ENCODE measurements around the gene NETO2.
"Not testable (repeated sequence)": the region's sequence is repeated elsewhere in the genome, so short reads cannot be mapped to it uniquely, and the experiment has no call there.

Gene NETO2

GRCh38 chr16:47144559-47144877, 773 bp upstream of the NETO2 start:
- DNase-seq (ENCODE audit: insufficient read length) (no peak), FAIRE-seq (no peak)
- no peak for TF ChIP-seq POLR2A (IDR thresholded peaks at IDR 0.05; ENCODE audit: low read depth, low read length)
- TF ChIP-seq TAF1 (IDR thresholded peaks at IDR 0.05; ENCODE audit: borderline replicate concordance, low read depth, low read length) = no peak
- TF ChIP-seq POLR2AphosphoS5 (IDR thresholded peaks at IDR 0.05; ENCODE audit: low read depth, low read length) = no peak

DNA sequence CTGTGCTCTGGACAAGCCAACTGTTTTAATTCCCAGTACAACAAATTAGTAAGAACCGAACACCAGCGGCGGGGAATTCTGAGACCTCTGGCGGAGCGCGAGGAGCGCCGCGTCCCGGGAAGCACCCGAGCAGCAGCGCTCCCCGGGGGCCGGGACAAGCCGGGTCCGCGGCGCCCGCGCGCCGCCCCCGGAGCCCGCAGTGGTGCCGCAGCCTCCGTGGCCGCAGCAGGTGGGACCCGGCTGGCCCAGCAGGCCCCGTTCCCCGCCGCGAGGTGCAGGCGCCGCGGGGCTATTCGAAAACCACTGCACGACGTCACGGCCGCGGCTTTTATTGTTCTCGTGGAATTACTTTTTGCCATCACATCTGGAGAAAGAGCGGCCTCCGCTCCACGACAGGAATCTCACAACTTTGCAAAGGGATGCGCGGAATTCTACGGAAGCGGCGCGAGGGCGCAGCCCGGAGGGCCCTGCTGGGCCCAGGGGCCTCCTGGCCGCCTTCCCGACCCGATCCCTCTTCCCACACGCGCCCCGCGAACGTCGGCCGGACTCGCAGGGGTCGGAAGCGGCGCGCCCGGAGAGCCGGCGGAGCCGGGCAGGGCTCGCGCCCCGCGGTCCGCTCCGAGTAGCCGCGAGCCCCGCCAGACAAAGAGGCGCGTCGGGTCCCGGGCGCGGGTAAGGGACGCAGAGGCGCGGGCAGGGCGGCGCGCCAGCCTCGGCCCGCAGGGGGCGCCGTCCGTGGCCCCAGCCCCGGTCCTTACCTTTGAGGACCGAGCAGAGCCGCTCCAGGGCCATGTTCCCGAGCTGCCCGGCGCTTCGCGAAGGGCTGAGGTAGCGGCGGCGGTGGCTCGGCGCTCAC, 696 bp downstream of the NETO2 start:
- TF ChIP-seq TAF1 (IDR thresholded peaks at IDR 0.05; ENCODE audit: borderline replicate concordance, low read depth, low read length) (no peak), POLR2A (IDR thresholded peaks at IDR 0.05; ENCODE audit: low read depth, low read length) (no peak), POLR2AphosphoS5 (IDR thresholded peaks at IDR 0.05; ENCODE audit: low read depth, low read length) (no peak)
- DNase-seq (ENCODE audit: insufficient read length) (peak; percentile 74), FAIRE-seq (peak; percentile 51)

- TF ChIP-seq POLR2A (IDR thresholded peaks at IDR 0.05; ENCODE audit: low read depth, low read length) = no peak
- no peak for TF ChIP-seq TAF1 (IDR thresholded peaks at IDR 0.05; ENCODE audit: borderline replicate concordance, low read depth, low read length)
- no peak for TF ChIP-seq POLR2AphosphoS5 (IDR thresholded peaks at IDR 0.05; ENCODE audit: low read depth, low read length)
- DNase-seq (ENCODE audit: insufficient read length) (peak; percentile 8), FAIRE-seq (no peak)
Observed at GRCh38 chr16:47142486-47142820, 1.3 kb downstream of the NETO2 start.

DNA sequence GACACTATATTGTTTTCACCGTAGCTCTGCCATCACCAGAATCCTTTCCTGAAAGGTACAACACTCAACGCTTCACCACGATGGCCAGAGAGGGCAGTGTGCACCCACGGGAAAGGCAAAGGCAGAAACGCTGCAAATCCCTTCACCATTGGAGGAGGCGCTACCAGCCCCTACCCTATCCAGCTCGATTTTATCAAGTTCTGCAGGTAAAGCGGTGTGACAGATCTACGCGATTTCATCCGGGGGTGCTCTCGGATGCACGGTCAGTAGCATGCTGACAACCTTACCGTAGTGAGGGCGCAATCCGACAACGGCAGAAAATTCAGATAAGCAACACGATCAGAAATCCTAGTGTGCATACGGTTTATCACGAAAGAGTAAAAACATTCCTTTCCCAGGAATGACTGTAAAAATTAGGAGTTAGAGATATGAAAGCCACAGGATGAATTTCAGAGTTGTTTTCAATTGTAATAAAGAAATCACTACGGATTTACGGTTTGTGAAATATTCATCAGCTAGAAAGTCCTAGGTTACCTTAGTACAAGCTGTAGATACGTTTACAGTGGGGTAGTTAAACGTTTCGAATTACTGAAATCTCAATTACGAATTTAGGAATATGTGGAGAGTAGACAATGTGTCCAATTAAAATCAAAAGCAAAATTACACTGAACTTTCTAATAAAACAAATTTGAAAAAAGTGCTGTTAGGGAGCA, 1.8 kb downstream of the NETO2 start:
- FAIRE-seq (peak; percentile 99), DNase-seq (ENCODE audit: insufficient read length) (peak; percentile 47)
- peak; percentile 45; the same call in 1 of the 2 replicates for TF ChIP-seq POLR2A (IDR thresholded peaks at IDR 0.05; ENCODE audit: low read depth, low read length)
- no peak for TF ChIP-seq POLR2AphosphoS5 (IDR thresholded peaks at IDR 0.05; ENCODE audit: low read depth, low read length)
- TF ChIP-seq TAF1 (IDR thresholded peaks at IDR 0.05; ENCODE audit: borderline replicate concordance, low read depth, low read length) = no peak

- no peak for DNase-seq (ENCODE audit: insufficient read length)
- no peak for FAIRE-seq
- TF ChIP-seq TAF1 (IDR thresholded peaks at IDR 0.05; ENCODE audit: borderline replicate concordance, low read depth, low read length) (no peak), POLR2AphosphoS5 (IDR thresholded peaks at IDR 0.05; ENCODE audit: low read depth, low read length) (no peak), POLR2A (IDR thresholded peaks at IDR 0.05; ENCODE audit: low read depth, low read length) (no peak)
Observed at GRCh38 chr16:47140686-47141085, 3.1 kb downstream of the NETO2 start.

DNA sequence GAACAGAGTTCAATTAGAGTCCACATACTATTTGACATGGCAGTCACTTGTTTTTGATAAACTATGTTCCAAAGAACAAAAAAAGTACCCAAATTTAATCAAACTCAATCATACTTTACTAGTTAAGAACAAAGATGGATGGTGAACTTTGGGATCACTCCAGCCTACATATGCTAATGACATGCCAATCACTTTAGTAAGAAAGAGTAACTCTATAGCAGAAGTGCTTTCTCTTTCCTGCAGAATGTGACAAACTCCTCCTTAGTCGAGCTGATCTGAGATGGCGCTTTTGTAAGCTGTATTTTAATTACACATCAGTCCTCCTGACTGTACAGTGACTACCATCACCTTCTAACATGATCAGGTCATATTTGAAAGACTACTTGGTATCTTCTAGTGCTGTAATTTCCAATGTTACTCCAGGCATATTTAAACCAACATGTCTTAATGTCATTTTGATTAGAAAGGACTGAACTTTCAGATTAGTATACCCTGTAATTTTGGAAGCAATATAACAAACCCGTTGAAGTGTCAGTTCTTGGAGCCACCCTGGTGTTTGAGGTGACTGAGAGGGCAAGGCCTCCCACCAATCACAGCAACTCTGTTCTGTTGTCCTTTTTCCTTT, 4.1 kb downstream of the NETO2 start:
- DNase-seq (ENCODE audit: insufficient read length) (no peak), FAIRE-seq (no peak)
- TF ChIP-seq POLR2AphosphoS5 (IDR thresholded peaks at IDR 0.05; ENCODE audit: low read depth, low read length) (no peak), POLR2A (IDR thresholded peaks at IDR 0.05; ENCODE audit: low read depth, low read length) (no peak), TAF1 (IDR thresholded peaks at IDR 0.05; ENCODE audit: borderline replicate concordance, low read depth, low read length) (no peak)

DNA sequence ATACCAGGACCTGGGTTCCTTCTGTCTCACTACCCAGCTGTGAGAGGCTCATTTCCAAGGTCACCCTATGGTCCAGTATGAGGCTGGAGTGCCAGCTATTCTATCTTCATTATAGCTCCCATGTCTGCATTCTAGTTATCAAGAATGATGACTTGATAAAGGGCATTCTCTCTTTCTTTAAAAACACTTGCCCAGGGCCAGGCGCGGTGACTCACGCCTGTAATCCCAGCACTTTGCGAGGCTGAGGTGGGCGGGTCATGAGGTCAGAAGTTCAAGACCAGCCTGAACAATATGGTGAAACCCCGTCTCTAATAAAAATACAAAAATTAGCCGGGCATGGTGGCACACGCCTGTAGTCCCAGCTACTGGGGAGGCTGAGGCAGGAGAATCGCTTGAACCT, 5.8 kb downstream of the NETO2 start:
- DNase-seq (ENCODE audit: insufficient read length); FAIRE-seq: not testable (repeated sequence)

- DNase-seq (ENCODE audit: insufficient read length) (no peak), FAIRE-seq (no peak)
- TF ChIP-seq POLR2AphosphoS5 (IDR thresholded peaks at IDR 0.05; ENCODE audit: low read depth, low read length) = no peak
- no peak for TF ChIP-seq TAF1 (IDR thresholded peaks at IDR 0.05; ENCODE audit: borderline replicate concordance, low read depth, low read length)
- no peak for TF ChIP-seq POLR2A (IDR thresholded peaks at IDR 0.05; ENCODE audit: low read depth, low read length)
Observed at GRCh38 chr16:47136099-47136842, 7.5 kb downstream of the NETO2 start.

GRCh38 chr16:47134550-47134949, 9.2 kb downstream of the NETO2 start:
- DNase-seq (ENCODE audit: insufficient read length) (no peak), FAIRE-seq (no peak)
- no peak for TF ChIP-seq POLR2AphosphoS5 (IDR thresholded peaks at IDR 0.05; ENCODE audit: low read depth, low read length)
- no peak for TF ChIP-seq TAF1 (IDR thresholded peaks at IDR 0.05; ENCODE audit: borderline replicate concordance, low read depth, low read length)
- no peak for TF ChIP-seq POLR2A (IDR thresholded peaks at IDR 0.05; ENCODE audit: low read depth, low read length)

DNA sequence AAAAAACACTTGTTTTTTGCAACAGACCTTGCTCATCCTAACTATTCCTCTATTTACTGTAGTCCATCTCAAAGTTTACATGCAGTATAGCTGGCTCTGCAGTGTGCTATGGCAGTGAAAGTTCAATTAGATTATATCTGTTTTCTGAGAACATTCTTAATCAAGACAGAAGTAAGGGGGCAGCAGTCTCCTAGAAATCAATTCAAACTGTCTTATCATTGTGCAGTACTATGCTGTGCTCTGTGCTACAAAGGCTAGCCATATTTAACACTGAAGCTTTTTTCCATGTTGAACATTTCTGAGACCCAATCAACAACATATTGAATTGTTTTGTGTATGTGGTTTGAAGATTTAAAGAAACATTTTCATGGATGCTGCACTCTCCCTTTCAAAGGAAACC, 11.4 kb downstream of the NETO2 start:
- FAIRE-seq (peak; percentile 40), DNase-seq (ENCODE audit: insufficient read length) (no peak)
- TF ChIP-seq POLR2AphosphoS5 (IDR thresholded peaks at IDR 0.05; ENCODE audit: low read depth, low read length) (no peak), POLR2A (IDR thresholded peaks at IDR 0.05; ENCODE audit: low read depth, low read length) (no peak), TAF1 (IDR thresholded peaks at IDR 0.05; ENCODE audit: borderline replicate concordance, low read depth, low read length) (no peak)

- no peak for TF ChIP-seq POLR2AphosphoS5 (IDR thresholded peaks at IDR 0.05; ENCODE audit: low read depth, low read length)
- TF ChIP-seq POLR2A (IDR thresholded peaks at IDR 0.05; ENCODE audit: low read depth, low read length) = no peak
- no peak for TF ChIP-seq TAF1 (IDR thresholded peaks at IDR 0.05; ENCODE audit: borderline replicate concordance, low read depth, low read length)
- no peak for DNase-seq (ENCODE audit: insufficient read length)
- FAIRE-seq = peak; percentile 78
Observed at GRCh38 chr16:47129755-47130435, 13.8 kb downstream of the NETO2 start.

Data from GM12892 (cell line).